ENCODE data around the gene ACTR8.

The ACTR8 gene

DNA sequence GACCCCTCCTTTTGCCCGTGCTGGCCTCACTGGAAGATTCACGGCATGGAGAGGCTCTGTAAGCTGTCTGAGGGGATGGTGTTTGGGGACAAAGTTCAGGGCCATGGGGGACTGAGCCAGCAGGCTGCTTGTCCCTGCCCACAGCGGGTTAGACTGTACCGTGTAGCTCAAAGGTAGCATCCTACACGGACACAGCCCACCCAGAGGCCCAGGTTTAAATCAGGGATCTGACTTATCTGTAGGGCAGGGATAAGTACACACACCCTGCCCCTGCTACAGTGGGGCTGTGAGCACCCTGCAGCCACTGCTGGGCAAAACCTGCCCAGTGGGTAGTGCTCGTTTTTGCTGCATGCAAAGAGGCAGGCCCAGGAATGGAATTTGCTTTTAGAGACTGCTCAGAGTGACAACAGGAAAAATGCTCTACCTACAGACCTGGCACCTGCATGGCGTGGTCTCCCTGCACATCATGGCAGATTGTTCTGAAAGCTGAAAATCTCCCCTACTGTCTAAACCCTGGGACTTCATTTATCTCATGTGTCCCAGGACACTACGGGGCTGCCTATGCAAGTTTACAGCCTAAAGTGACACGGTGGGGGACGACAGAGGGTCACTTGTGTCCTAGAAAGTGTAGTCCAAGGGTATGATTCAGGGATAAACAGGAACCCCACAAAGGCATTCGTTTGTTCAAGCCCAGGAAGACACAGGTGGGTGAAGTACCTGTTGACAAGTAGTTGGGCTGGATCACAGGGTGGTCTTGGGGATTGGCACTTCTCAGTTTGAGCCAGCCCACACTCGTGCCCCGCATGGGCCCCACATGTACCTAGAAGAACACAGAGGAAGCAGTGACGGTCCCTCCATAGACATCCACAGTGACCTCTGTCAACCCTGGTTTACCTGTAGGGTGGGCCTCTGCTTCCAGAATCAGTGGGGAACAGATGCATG lies 63.5 kb downstream of the ACTR8 start:
- no peak for DNase-seq (ENCODE audit: extremely low read depth in 1 of 2, low read depth in 1 of 2)

GRCh38 chr3:53817809-53818208 lies 64.1 kb downstream of the ACTR8 start:
- no peak for DNase-seq (ENCODE audit: extremely low read depth in 1 of 2, low read depth in 1 of 2)

DNA sequence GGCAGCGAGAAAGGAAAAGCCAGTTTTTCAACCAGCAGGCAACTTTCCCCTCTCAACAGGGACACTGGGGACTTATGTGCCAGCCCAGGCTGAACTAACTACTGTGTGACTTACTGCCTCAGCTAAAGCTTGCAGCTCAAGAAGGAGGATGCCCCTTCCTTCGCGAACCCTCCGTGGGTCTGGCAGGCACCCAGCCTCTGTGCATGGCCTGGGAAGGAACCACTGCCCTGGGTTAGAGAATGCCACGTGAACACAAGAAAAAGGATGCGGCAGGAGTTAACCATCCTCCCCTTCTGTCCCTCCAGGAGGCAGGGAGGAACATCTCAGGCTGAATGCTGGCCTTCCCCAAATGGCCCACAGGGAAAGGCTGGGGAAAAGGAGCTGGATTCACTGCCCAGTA lies 64.7 kb downstream of the ACTR8 start:
- no peak for DNase-seq (ENCODE audit: extremely low read depth in 1 of 2, low read depth in 1 of 2)

Measured in activated CD8-positive, alpha-beta memory T cell treated with anti-CD3 and anti-CD28 coated beads for 1 hour (primary cell).